Measurements from ENCODE around the gene KDSR. TPM values are rescaled to one million over a fixed set of nuclear protein-coding genes. Genes with fewer than 3 reads are reported as not detected.

Gene KDSR
- polyA plus RNA-seq, 1 donor from 2014 or later = 14.7 TPM

GRCh38 chr18:63368611-63369010, 1.6 kb upstream of the KDSR start:
- H3K9ac ChIP-seq (ENCODE audit: low read length) = no peak overlapping the region
- TF ChIP-seq SMC3 (conservative IDR thresholded peaks at IDR 0.05; ENCODE audit: poor library complexity) (no peak), RAD21 (conservative IDR thresholded peaks at IDR 0.05) (no peak), CTCF (IDR thresholded peaks at IDR 0.05; ENCODE audit: poor library complexity, severe bottlenecking) (no peak), POLR2AphosphoS5 (IDR thresholded peaks at IDR 0.05) (no peak), REST (IDR thresholded peaks at IDR 0.05; ENCODE audit: borderline replicate concordance) (no peak), EP300 (conservative IDR thresholded peaks at IDR 0.05; ENCODE audit: poor library complexity, severe bottlenecking) (no peak), EZH2 (IDR thresholded peaks at IDR 0.05; ENCODE audit: borderline replicate concordance, insufficient read depth, low read length, poor library complexity, severe bottlenecking) (no peak)
- no peak overlapping the region for H2AFZ ChIP-seq (ENCODE audit: low read depth, low read length)
- H3K27ac ChIP-seq (ENCODE audit: low read length) = no peak overlapping the region
- no peaks in the 10 kb centered on the region for H3K36me3 ChIP-seq (ENCODE audit: insufficient read depth, low read length)
- no peaks in the 10 kb centered on the region for H3K9me2 ChIP-seq (ENCODE audit: insufficient read depth, low read length)
- no peaks in the 10 kb centered on the region for H4K20me1 ChIP-seq (ENCODE audit: insufficient read depth)
- peak overlapping the region; percentile 93 for H3K4me3 ChIP-seq (ENCODE audit: low read length)
- no peaks in the 10 kb centered on the region for H3K27me3 ChIP-seq (ENCODE audit: insufficient read depth, low read depth, low read length)
- no peak overlapping the region for H3K4me2 ChIP-seq (ENCODE audit: low read length)
- no peaks in the 10 kb centered on the region for H3K9me3 ChIP-seq (ENCODE audit: low read length)
- H3K79me2 ChIP-seq (replicated peaks; ENCODE audit: insufficient read depth, low read length) = peaks cover 10% of the 10 kb centered on the region
- H3F3A ChIP-seq (ENCODE audit: insufficient read depth, low read length, poor library complexity, severe bottlenecking) = no peaks in the 10 kb centered on the region

- no peaks in the 10 kb centered on the region for H3K36me3 ChIP-seq (ENCODE audit: insufficient read depth, low read length)
- no peaks in the 10 kb centered on the region for H4K20me1 ChIP-seq (ENCODE audit: insufficient read depth)
- H3K9me2 ChIP-seq (ENCODE audit: insufficient read depth, low read length) = no peaks in the 10 kb centered on the region
- no peak overlapping the region for H3K27ac ChIP-seq (ENCODE audit: low read length)
- peak overlapping the region; percentile 84 for H3K9ac ChIP-seq (ENCODE audit: low read length)
- H2AFZ ChIP-seq (ENCODE audit: low read depth, low read length) = peak overlapping the region; percentile 42
- no peaks in the 10 kb centered on the region for H3F3A ChIP-seq (ENCODE audit: insufficient read depth, low read length, poor library complexity, severe bottlenecking)
- peak overlapping the region; percentile 93 for H3K4me3 ChIP-seq (ENCODE audit: low read length)
- no peak for TF ChIP-seq TAF1 (IDR thresholded peaks at IDR 0.05; ENCODE audit: low read depth)
- no peak for TF ChIP-seq REST (IDR thresholded peaks at IDR 0.05; ENCODE audit: borderline replicate concordance)
- TF ChIP-seq EP300 (conservative IDR thresholded peaks at IDR 0.05; ENCODE audit: poor library complexity, severe bottlenecking) = no peak
- no peak for TF ChIP-seq RAD21 (conservative IDR thresholded peaks at IDR 0.05)
- no peak for TF ChIP-seq MXI1 (conservative IDR thresholded peaks at IDR 0.05; ENCODE audit: poor library complexity, severe bottlenecking)
- TF ChIP-seq POLR2AphosphoS5 (IDR thresholded peaks at IDR 0.05) = no peak
- TF ChIP-seq CTCF (IDR thresholded peaks at IDR 0.05; ENCODE audit: poor library complexity, severe bottlenecking) = no peak
- no peak for TF ChIP-seq SMC3 (conservative IDR thresholded peaks at IDR 0.05; ENCODE audit: poor library complexity)
- no peak for TF ChIP-seq EZH2 (IDR thresholded peaks at IDR 0.05; ENCODE audit: borderline replicate concordance, insufficient read depth, low read length, poor library complexity, severe bottlenecking)
- no peaks in the 10 kb centered on the region for H3K9me3 ChIP-seq (ENCODE audit: low read length)
- peak overlapping the region; percentile 77 for H3K4me2 ChIP-seq (ENCODE audit: low read length)
- peaks cover 10% of the 10 kb centered on the region for H3K79me2 ChIP-seq (replicated peaks; ENCODE audit: insufficient read depth, low read length)
- no peaks in the 10 kb centered on the region for H3K27me3 ChIP-seq (ENCODE audit: insufficient read depth, low read depth, low read length)
These were observed 573 bp downstream of the KDSR start for GRCh38 chr18:63366213-63367052.
